Kidney (tissue), 14 donors: ENCODE measurements around the gene TBC1D24. TPM values are rescaled to one million over a fixed set of nuclear protein-coding genes. Genes with fewer than 3 reads are reported as not detected.
A peak's percentile ranks its signal among the peaks of the same experiment; 100 is the strongest.

Experiments used
- DNase-seq, 5 donors: peaks; one replicate each; pipeline ENCODE4 v3.0.0-alpha.2; 2013 to 2020
- FAIRE-seq: peaks from 2 replicates; lab custom pipeline; 2012; peaks lifted over from hg19 to GRCh38; lab: Jason Lieb, UNC
- H3K27ac ChIP-seq, 2 donors: one replicate each; pipeline ENCODE4 v1.7.0; 2013; ENCODE audit warnings: low read depth in 2 of 2, low read length in 2 of 2, inconsistent platforms in 1 of 2
- H3K27me3 ChIP-seq: one replicate; pipeline ENCODE4 v1.7.1; 2013; ENCODE audit warnings: low read length, inconsistent platforms; ENCODE audit not compliant: control insufficient read depth, insufficient read depth
- H3K36me3 ChIP-seq, 3 donors: one replicate each; pipeline versions ENCODE4 v1.7.0 to v1.7.1; 2013; ENCODE audit warnings: low read length in 3 of 3, control low read depth in 1 of 3, inconsistent platforms in 1 of 3; ENCODE audit not compliant: insufficient read depth in 3 of 3, control insufficient read depth in 2 of 3
- H3K4me1 ChIP-seq, 3 donors: one replicate each; pipeline versions ENCODE4 v1.7.0 to v1.7.1; 2013; ENCODE audit warnings: low read length in 3 of 3, inconsistent platforms in 1 of 3, low read depth in 1 of 3; ENCODE audit not compliant: control insufficient read depth in 2 of 3, insufficient read depth in 2 of 3
- H3K4me3 ChIP-seq, 3 donors: one replicate each; pipeline versions ENCODE4 v1.7.0 to v1.8.1; 2013; ENCODE audit warnings: low read length in 3 of 3, control low read depth in 1 of 3, inconsistent platforms in 1 of 3
- H3K9ac ChIP-seq, 3 donors: one replicate each; pipeline versions ENCODE4 v1.7.0 to v1.7.1; 2013; ENCODE audit warnings: low read length in 3 of 3, control low read depth in 1 of 3, inconsistent platforms in 1 of 3
- H3K9me3 ChIP-seq, 3 donors: one replicate each; pipeline versions ENCODE4 v1.7.0 to v1.7.1; 2013; ENCODE audit warnings: low read length in 3 of 3, control low read depth in 1 of 3, inconsistent platforms in 1 of 3; ENCODE audit not compliant: control insufficient read depth in 2 of 3, insufficient read depth in 1 of 3
- CTCF ChIP-seq: IDR thresholded peaks from 3 replicates; pipeline ENCODE4 v1.5.1; 2012; ENCODE audit warnings: mild to moderate bottlenecking, moderate library complexity, borderline replicate concordance; ENCODE audit not compliant: insufficient read depth; ENCODE audit errors: extremely low read depth
- intact Hi-C: fragments of 100-400 bp; cut with DNase I; formaldehyde crosslinking; loops from one replicate; pipeline ENCODE4 v1.11.1; 2022
- polyA plus RNA-seq: library from polyadenylated mRNA; stranded (reverse); fragments of 350-450 nt; fragmentation: Illumina TruSeq; extraction: RNeasy Lipid Tissue Mini Kit (QIAGEN cat#74804); gene quantifications from one replicate; pipeline ENCODE4 v1.2.3, GENCODE V29; 2014; ENCODE audit warnings: low read depth, low replicate concordance; ENCODE audit not compliant: insufficient read depth
- total RNA-seq: library from RNA; stranded (reverse); fragmentation: NEBNext Ultra II Directional; extraction: Animal tissue kit (Norgen Biotek cat#: 25700); gene quantifications from one replicate; pipeline ENCODE4 v1.2.1, GENCODE V29; 2021
- donor health status: control.
- donor health status: control.
- donor health status: control.
- donor health status: control.
- donor health status: control.
- donor health status: DM: yes; HTN: yes; CAD: no.
- donor health status: Normal renal cell carcinoma (clear cell type).

TBC1D24 gene
- total and polyA plus RNA-seq, 2 donors from 2014 or later: 23.9 to 25.7 TPM

GRCh38 chr16:2465653-2466415, 9.1 kb upstream of the TBC1D24 start:
- no peak overlapping the region for H3K9ac ChIP-seq
- peaks cover 0 to 6% (median 0%) of the 10 kb centered on the region in 3 donors for H3K4me1 ChIP-seq
- no peak overlapping the region for H3K27ac ChIP-seq
- intact Hi-C loops: no loop called here
- DNase-seq (peak in 1 of 5 donors; percentile 34), FAIRE-seq (no peak)
- TF ChIP-seq CTCF: no peak
- no peak overlapping the region for H3K4me3 ChIP-seq
- no peaks in the 10 kb centered on the region for H3K9me3 ChIP-seq
- no peaks in the 10 kb centered on the region for H3K36me3 ChIP-seq
- no peaks in the 10 kb centered on the region for H3K27me3 ChIP-seq

- intact Hi-C loops: no loop called here
- H3K9ac ChIP-seq: no peak overlapping the region
- no peak overlapping the region for H3K4me3 ChIP-seq
- no peak overlapping the region for H3K27ac ChIP-seq
- H3K36me3 ChIP-seq: no peaks in the 10 kb centered on the region
- H3K9me3 ChIP-seq: no peaks in the 10 kb centered on the region
- no peaks in the 10 kb centered on the region for H3K27me3 ChIP-seq
- peaks cover 0 to 14% (median 0%) of the 10 kb centered on the region in 3 donors for H3K4me1 ChIP-seq
- DNase-seq (peak in 1 of 5 donors; percentile 80), FAIRE-seq (no peak)
- no peak for TF ChIP-seq CTCF
These were observed 8.0 kb upstream of the TBC1D24 start for GRCh38 chr16:2466667-2467527.

GRCh38 chr16:2467528-2468232, 7.2 kb upstream of the TBC1D24 start:
- no peak for TF ChIP-seq CTCF
- no peak overlapping the region for H3K27ac ChIP-seq

More at GRCh38 chr16:2467528-2468232, 7.2 kb upstream of the TBC1D24 start:
- no peaks in the 10 kb centered on the region for H3K27me3 ChIP-seq
- H3K4me3 ChIP-seq: peak overlapping the region in 1 of 3 donors; percentile 43
- no peak overlapping the region for H3K9ac ChIP-seq
- intact Hi-C loops: no loop called here
- DNase-seq: peak; percentile 79 to 93 (median 89)
- peaks cover 0 to 17% (median 0%) of the 10 kb centered on the region in 3 donors for H3K4me1 ChIP-seq
- no peaks in the 10 kb centered on the region for H3K36me3 ChIP-seq
- no peaks in the 10 kb centered on the region for H3K9me3 ChIP-seq
- FAIRE-seq: no peak
